Tongue (tissue), 3 donors: Measurements from ENCODE around the gene COPS7A. TPM values are rescaled to one million over a fixed set of nuclear protein-coding genes. Genes with fewer than 3 reads are reported as not detected.

ENCODE experiments used
- DNase-seq: peaks from one replicate; pipeline ENCODE4 v3.0.0-alpha.2; 2015
- small RNA-seq: library from RNA; depleted of rRNA; stranded (forward); fragments of <200 nt; gene quantifications from one replicate; pipeline ENCODE3, GENCODE V24; 2014; ENCODE audit warnings: low replicate concordance
- total RNA-seq: library from RNA; depleted of rRNA; stranded (reverse); fragments of >200 nt; gene quantifications from one replicate; pipeline ENCODE4 v1.2.3, GENCODE V29; 2014

The COPS7A gene
- total RNA-seq, 1 donor from 2014 or later, result 41.5 TPM

DNA sequence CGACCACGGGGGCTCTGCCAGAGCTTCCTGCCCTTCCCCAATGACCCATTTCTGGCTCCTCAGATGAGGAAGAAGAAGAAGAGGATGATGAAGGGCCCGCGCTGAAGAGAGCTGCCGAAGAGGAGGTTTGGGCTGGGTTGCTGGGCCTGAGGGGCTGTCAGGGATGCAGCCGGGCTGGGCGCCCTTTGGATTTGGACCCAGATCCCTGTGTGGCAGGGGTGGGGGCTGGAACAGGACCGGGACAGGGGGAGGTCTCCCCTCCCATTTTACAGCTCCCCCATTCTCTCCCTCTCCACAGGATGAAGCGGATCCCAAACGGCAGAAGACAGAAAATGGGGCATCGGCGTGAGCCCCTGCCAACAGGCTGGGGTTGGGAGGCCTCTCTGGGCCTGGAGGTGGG lies 46.2 kb downstream of the COPS7A start:
- DNase-seq, result no peak

DNA sequence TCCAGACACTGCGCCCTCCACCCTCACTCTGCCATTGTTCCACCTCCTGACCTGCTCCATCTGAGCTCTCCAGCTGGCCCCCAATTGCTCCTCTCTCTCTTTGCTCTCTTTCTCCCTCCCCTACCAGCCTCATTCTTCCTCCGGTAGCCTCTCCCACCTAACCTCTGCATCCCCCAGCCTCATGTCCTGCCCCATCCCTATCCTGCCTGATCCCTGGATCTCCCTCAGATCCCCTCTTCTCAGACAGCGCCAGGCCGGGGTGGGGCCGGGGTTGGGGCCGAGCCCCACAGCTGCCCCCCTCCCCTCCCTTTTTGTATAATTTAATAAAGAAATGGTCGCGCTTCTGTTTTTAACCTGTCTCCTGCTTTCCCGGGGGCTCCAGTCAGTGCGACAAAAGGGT lies 46.8 kb downstream of the COPS7A start:
- no peak for DNase-seq

DNA sequence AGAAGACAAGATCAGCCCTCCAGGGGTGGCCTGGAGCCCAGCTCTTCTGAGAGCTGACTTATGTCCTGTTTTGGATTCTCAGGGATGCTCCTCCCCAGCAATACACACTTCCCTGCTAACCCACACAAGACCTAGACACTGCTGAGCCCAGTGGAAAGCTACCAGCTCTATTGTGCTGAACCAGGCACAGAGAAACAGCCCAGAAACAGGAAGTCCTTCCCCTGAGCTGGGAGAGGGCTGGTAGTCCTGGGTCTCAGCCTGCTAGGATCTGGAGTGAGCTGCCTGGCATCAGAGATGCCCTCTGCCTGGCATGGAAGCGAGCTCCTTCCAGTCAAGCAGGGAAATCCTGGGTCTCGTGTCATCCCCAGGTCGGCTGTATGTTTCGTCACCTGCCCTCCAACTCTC lies 47.2 kb downstream of the COPS7A start:
- no peak for DNase-seq

GRCh38 chr12:6771509-6772330 lies 47.9 kb downstream of the COPS7A start:
- no peak for DNase-seq

DNA sequence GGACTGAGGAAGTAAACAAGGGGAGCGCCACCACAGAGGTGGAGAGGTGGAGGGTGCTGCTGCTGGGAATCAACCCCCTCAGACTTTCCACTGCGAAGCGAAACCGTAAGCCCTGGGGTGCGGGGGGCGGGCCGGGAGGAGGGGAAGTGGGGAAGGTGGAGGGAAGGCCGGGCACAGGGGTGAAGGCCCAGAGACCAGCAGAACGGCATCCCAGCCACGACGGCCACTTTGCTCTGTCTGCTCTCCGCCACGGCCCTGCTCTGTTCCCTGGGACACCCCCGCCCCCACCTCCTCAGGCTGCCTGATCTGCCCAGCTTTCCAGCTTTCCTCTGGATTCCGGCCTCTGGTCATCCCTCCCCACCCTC lies 48.5 kb downstream of the COPS7A start, which contains the start of gene LAG3:
Gene LAG3 (plus strand): TSS at position 190 of the 365 bp plus-strand sequence. CDS start 333 bp downstream, outside the sequence.
- DNase-seq, result no peak

- no peak for DNase-seq
Observed at GRCh38 chr12:6772726-6773589, 49.1 kb downstream of the COPS7A start.

- no peak for DNase-seq
Observed at GRCh38 chr12:6773590-6774351, 49.9 kb downstream of the COPS7A start.

DNA sequence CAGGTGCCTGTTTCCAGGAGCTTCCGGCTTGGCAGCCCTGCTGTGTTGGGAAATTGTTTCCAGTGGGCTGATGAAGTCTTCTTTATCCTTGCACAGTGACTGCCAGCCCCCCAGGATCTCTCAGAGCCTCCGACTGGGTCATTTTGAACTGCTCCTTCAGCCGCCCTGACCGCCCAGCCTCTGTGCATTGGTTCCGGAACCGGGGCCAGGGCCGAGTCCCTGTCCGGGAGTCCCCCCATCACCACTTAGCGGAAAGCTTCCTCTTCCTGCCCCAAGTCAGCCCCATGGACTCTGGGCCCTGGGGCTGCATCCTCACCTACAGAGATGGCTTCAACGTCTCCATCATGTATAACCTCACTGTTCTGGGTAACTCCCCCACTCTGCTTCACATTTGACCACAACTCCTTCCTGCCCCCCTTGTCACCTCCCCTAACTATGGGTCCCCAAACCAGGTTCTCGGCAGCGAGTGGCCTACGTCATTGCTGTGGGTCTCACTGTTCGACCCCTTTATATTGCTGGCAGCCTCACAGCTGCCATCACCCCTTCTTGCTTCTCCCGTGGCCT lies 50.7 kb downstream of the COPS7A start:
- no peak for DNase-seq

DNA sequence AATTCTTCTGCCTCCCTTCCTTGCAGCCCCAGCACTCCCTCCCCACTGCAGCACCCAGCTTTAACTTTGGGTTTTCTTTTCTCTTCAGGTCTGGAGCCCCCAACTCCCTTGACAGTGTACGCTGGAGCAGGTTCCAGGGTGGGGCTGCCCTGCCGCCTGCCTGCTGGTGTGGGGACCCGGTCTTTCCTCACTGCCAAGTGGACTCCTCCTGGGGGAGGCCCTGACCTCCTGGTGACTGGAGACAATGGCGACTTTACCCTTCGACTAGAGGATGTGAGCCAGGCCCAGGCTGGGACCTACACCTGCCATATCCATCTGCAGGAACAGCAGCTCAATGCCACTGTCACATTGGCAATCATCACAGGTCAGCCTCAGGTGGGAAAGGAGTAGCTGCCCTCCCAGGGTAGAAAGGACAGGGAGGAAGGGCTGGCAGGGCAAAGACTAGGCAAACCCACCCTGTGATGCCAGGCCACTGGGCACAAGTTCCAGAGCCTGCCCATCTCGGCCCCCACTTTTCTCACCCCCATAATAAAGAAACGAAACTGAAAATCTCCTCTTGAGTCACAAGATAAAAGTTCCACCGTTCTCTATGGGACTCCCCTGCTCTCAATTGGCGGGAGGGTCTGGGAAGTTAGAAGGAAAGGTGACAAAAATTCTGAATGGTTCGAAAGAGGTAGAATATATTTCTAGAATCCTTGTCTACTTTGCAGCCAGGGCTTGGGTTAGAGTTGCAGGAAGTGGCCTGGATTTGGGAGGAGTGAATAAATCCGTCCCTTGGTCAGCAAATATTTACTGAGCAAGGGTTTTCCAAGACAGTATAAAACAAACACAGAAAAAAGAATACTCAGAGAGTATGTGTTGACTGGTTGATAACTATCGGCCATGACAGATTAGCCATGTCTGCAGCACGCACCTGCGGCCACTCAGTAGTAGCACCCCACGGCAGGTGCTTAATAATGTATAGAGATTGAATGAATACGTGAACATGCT lies 51.6 kb downstream of the COPS7A start:
- no peak for DNase-seq

- no peak for DNase-seq
Observed at GRCh38 chr12:6777386-6777785, 53.5 kb downstream of the COPS7A start.

DNA sequence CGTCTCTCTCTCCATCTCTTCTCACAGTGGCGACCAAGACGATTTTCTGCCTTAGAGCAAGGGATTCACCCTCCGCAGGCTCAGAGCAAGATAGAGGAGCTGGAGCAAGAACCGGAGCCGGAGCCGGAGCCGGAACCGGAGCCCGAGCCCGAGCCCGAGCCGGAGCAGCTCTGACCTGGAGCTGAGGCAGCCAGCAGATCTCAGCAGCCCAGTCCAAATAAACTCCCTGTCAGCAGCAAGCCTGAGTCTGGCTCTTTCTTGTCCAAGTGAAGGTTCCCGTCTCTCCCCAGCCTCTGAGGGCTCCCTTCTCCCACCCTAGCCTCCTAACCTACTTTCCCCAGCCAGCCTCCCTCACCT lies 54.3 kb downstream of the COPS7A start:
- DNase-seq, result no peak

- peak; percentile 98 for DNase-seq
Observed at GRCh38 chr12:6778574-6779550, 55.0 kb downstream of the COPS7A start.

GRCh38 chr12:6779708-6780432 lies 56.0 kb downstream of the COPS7A start:
- no peak for DNase-seq

DNA sequence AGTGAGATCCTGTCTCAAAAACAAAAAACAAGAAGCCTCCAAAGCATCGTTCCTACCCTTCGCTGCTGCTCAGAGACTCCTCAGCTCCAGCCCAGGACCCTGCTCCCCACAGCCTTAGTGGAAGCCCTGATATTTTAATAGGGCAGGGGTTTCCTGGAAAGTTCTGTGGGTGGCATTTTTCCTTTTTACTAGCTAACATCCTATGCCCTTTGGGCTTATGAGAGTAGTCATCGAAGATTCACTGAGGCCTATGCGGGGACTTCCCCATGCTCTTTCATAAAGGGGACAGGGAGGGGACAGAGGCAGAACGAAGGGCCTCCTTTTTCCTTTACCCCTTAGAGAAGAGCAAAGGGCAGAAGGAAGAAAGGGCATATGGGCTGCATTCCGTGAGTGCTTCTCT lies 56.7 kb downstream of the COPS7A start:
- DNase-seq, result no peak

Small RNA genes within 50 kb of the gene (small RNA-seq; reads per million reads assigned to genes)
- gene RNU6-781P, result not detected

Other genes starting within 250 kb of the COPS7A start
- gene MRPL51, start 230.8 kb upstream of the COPS7A start, total RNA-seq, result 55.2 TPM
- 35.3 TPM for gene NCAPD2, start 229.9 kb upstream of the COPS7A start, total RNA-seq
- 6,380 TPM for gene GAPDH, start 189.5 kb upstream of the COPS7A start, total RNA-seq
- 19.0 TPM for gene IFFO1, start 168.0 kb upstream of the COPS7A start, total RNA-seq
- gene NOP2, start 155.8 kb upstream of the COPS7A start, total RNA-seq, result 11.2 TPM
- 211 TPM for gene CHD4, start 116.7 kb upstream of the COPS7A start, total RNA-seq
- 2.6 TPM for gene LPAR5, start 88.1 kb upstream of the COPS7A start, total RNA-seq
- 1.5 TPM for gene ACRBP, start 76.6 kb upstream of the COPS7A start, total RNA-seq
- 46.2 TPM for gene ING4, start 60.9 kb upstream of the COPS7A start, total RNA-seq
- 19.7 TPM for gene ZNF384, start 34.7 kb upstream of the COPS7A start, total RNA-seq
- gene PIANP, start 23.2 kb upstream of the COPS7A start, total RNA-seq, result 1.6 TPM
- 103 TPM for gene MLF2, start 29.1 kb downstream of the COPS7A start, total RNA-seq
- gene PTMS, start 42.3 kb downstream of the COPS7A start, total RNA-seq, result 102 TPM
- not detected for gene LAG3, start 48.5 kb downstream of the COPS7A start, total RNA-seq
- 3.7 TPM for gene CD4, start 65.5 kb downstream of the COPS7A start, total RNA-seq
- gene GPR162, start 97.8 kb downstream of the COPS7A start, total RNA-seq, result 13.1 TPM
- gene P3H3, start 104.4 kb downstream of the COPS7A start, total RNA-seq, result 45.5 TPM
- gene GNB3, start 116.9 kb downstream of the COPS7A start, total RNA-seq, result 5.8 TPM
- gene CDCA3, start 127.2 kb downstream of the COPS7A start, total RNA-seq, result 5.9 TPM
- gene USP5, start 128.1 kb downstream of the COPS7A start, total RNA-seq, result 67.0 TPM
- 1,153 TPM for gene TPI1, start 143.5 kb downstream of the COPS7A start, total RNA-seq
- gene SPSB2, start 149.3 kb downstream of the COPS7A start, total RNA-seq, result 3.8 TPM
- gene LRRC23, start 180.8 kb downstream of the COPS7A start, total RNA-seq, result 5.9 TPM
- gene ENO2, start 190.5 kb downstream of the COPS7A start, total RNA-seq, result 5.5 TPM
- 34.3 TPM for gene ATN1, start 203.9 kb downstream of the COPS7A start, total RNA-seq
- not detected for gene RNU7-1, start 219.8 kb downstream of the COPS7A start, total RNA-seq
- gene C12orf57, start 220.0 kb downstream of the COPS7A start, total RNA-seq, result 135 TPM
- gene PTPN6, start 227.3 kb downstream of the COPS7A start, total RNA-seq, result 11.4 TPM
- 238 TPM for gene PHB2, start 246.6 kb downstream of the COPS7A start, total RNA-seq
- 31.3 TPM for gene EMG1, start 246.9 kb downstream of the COPS7A start, total RNA-seq